PC-3 (cell line): ENCODE results near the gene C9orf85.

Experiments
- CTCF ChIP-seq: fragments of 300-600 bp; sonication (generic); conservative IDR thresholded peaks from 2 replicates; pipeline ENCODE4 v1.5.1; 2017; ENCODE audit warnings: antibody characterized with exemption, low read depth, mild to moderate bottlenecking, low read length
- EZH2phosphoT487 ChIP-seq: fragments of 300-600 bp; sonication (generic); IDR thresholded peaks from 2 replicates; pipeline ENCODE4 v1.6.1; 2018; ENCODE audit warnings: mild to moderate bottlenecking, antibody characterized with exemption, low read length, borderline replicate concordance

GRCh38 chr9:71929223-71929622, 17.8 kb downstream of the C9orf85 start:
- TF ChIP-seq CTCF: no peak
- TF ChIP-seq EZH2phosphoT487: no peak
